GM19452 (cell line): ENCODE results near the gene ALOX12B.

Source experiments
- ATAC-seq: cut with Tn5 transposase; IDR thresholded peaks from one replicate; pipeline ENCODE4 v1.9.1; 2021; ENCODE audit not compliant: unreplicated experiment

Gene ALOX12B

DNA sequence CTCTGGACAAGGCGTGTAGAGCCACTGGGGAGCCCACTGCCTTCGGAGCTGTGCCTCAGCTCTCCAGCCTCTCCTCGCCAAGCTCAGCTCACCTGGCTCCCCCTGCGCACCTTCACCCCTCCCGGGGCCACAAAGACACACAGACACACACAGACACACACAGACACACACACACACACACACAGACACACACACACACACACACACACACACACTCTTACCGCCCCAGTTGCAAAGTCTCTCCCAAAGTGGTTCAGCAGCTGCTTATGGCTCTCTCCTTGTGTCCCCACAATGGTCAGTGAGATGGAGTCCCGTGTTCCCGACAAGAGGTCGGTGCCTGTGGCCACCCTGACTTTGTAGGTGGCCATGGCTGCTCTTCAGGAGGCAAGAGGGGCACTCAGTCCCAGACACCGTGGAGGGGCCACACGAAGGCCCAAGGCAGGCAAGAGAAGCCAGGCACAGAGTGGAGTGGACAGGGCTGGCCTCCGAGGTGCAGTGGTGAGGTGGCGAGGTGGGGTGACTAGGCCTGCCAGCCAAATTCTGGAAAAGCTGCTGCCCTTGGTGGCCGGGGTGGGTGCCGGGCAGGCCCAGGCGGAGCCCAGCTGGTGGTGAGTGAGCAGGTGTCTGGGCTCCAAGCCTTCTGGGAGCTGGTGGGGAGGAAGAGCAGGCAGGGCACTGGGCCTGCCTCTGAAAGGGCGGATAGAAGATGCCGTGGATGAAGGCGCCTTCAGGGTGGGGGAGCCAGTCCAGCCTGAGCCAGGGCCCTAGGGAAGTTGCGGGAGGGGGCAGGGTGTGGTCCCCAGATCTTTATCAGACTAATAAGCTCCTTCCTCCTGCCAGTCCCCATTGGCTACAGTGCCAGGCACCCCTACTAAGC, at the start of gene ALOX12B:
ALOX12B (minus strand) TSS at position 642 of the 877 bp plus-strand sequence; CDS start at position 368, 274 bp downstream.
- ATAC-seq = no peak

DNA sequence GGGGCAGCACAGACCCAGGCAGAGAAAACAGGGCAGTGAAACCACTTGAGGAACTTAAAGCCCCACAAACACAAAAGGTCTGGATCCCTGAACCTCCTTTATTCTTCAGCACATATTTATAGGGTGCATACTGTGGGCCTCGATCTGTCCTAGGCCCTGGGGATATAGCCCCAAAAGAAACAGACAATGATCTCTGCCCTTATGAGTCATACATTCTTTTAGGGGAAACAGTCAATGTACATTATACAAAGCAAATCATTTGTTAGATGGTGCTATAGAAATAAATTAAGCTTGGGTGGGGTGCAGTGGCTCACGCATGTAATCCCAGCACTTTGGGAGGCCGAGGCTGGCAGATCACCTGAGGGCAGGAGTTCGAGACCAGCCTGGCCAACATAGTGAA, 46.4 kb upstream of the ALOX12B start:
- no peak for ATAC-seq

DNA sequence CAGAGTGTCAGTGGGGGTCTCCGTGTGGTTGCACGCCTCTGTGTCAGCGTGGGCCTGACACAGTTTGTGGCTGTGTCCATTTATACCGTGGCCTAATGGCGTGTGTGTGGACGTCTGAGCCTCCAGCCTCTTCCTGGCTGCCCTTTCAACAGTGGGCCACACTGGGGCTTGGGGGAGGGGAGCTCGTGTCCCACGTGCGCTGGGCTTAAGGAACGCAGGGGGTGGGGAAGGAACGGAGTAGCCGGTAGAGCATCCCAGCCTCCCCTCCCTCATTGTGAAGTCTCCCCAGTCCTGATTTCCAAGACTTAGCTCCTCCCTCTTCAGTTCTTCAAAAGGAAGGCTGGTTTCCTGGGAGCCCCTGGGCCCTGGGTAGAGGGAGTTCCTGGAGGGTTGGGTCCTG, 45.9 kb upstream of the ALOX12B start:
- no peak for ATAC-seq

DNA sequence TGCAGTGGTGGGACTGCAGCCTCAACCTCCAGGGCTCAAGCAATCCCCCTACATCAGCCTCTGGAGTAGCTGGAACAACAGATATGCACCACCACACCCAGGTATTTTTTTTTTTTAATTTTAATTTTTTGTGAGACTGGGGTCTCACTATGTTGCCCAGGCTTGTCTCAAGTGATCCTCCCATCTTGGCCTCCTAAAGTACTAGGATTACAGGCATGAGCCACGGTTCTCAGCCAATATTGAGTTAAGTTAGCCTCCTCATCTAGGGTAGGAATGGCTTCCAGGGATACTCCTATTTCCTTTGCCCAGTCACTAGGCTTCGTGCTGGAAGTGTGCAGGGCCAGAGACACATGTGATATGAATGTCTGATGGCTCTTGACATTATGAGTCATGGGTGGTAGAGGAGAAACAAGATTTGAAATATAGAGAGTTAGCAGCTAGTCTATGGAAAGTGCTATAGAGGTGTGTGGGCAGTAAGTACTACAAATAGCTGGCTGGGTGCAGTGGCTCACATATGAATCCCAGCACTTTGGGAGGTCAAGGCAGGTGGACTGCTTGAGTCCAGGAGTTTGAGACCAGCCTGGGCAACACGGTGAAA, 44.4 kb upstream of the ALOX12B start:
- no peak for ATAC-seq

GRCh38 chr17:8128125-8128784, 40.7 kb upstream of the ALOX12B start:
- no peak for ATAC-seq

DNA sequence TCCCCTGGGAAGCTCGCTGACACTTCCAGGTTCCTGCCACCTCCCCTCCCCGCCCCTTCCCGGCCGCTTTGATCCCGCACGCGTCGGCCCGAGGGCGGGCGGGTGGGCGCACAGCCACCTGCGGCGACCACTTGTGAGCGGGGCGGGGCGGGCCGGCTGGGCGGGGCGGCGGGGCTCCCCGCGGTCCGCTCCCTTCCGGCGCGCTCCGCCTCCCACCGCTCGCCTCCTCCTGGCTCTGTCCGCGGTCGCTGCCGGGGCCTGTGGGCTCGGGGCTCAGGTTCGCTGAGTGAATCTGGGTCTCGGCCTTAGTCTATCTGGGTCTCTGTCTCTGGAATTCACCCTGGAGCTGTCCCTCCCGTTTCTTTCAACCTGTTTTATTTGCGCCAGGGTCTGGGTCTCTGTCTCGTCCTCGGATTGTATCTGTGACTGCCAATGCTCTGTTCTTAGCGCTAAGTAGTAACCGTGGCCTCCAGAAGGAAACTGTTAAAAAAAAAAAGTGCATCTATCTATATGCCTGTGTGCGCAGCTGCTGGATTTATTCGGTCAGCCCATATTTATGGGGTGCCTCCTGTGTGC, 39.1 kb upstream of the ALOX12B start:
- ATAC-seq = no peak

GRCh38 chr17:8125947-8126490, 38.5 kb upstream of the ALOX12B start:
- no peak for ATAC-seq

DNA sequence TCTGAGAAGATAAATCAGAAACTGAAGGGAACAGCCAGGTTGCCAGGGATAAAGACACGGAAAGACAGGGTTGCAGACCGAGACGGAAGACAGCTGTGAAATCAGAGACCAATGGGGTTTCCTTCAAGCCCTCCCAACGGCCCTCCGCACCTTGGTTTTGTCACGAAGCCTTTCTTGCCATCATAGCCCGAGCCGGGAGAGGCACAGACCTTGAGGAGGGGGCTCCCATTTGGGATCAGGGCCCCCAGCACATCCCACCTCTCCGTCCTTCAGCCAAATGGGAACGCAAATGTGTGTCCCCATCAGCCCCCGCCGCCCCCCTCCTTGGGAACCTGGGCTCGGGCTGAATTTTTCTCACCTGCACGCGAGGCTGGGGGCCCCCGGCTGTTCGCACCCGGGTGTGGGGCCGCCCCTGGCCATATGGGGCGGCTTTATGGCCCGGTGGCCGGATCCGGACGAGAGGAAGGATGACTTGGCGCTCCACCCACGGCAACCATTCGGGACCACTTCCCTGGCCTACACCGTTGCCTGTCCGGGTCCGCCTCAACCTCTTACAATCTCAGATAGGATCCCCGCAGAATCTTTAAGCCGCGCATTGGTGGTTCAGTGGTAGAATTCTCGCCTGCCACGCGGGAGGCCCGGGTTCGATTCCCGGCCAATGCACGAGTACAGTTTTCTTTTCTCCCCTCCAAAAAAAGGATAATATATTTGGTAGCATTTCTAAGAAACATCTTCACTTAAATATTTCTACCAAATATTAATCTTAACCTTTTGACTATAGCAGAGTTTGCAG, 37.8 kb upstream of the ALOX12B start:
- no peak for ATAC-seq

GRCh38 chr17:8124350-8125153, 37.0 kb upstream of the ALOX12B start:
- no peak for ATAC-seq

- no peak for ATAC-seq
Measured at GRCh38 chr17:8123695-8124349, 36.3 kb upstream of the ALOX12B start, which contains the start of gene HES7. TSS of gene HES7 (minus strand) at chr17:8124106. CDS start at chr17:8124084, 22 bp downstream.

DNA sequence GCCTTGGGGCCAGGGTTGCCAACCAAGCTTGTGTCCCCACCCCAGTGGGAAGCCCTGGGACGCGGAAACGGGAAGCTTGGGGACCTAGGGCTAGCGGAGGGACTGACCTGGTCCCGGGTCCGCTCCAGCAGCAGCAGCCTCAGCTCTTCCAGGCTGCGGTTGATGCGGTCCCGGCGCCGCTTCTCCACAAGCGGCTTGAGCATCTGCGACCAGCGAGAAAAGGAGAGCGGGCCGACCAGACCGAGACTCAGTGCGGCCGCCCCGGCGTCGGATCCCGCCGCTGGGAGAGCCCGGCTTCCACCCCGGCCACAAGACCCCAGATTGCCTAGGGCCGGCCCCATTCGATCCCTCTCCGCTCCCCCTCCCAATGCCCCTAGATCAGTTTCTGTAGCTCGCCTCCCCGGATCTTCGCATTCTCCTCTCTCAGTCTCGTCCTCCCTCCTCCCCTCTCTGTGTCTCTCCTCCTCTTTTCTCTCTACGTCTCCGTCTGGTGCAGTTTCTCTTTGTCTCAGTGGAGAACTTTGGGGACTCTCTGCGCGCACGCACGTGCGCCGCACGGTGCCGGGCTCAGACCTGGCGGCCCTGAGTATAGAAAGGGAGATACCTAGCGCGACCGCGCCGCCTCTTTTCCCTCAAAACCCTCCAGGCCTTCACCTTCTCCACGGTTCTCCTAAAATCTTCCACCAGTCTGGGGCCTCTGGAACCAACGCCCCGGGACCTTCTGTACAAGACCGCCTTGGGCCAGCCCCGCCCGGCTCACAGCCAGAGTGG, 35.6 kb upstream of the ALOX12B start:
- no peak for ATAC-seq

DNA sequence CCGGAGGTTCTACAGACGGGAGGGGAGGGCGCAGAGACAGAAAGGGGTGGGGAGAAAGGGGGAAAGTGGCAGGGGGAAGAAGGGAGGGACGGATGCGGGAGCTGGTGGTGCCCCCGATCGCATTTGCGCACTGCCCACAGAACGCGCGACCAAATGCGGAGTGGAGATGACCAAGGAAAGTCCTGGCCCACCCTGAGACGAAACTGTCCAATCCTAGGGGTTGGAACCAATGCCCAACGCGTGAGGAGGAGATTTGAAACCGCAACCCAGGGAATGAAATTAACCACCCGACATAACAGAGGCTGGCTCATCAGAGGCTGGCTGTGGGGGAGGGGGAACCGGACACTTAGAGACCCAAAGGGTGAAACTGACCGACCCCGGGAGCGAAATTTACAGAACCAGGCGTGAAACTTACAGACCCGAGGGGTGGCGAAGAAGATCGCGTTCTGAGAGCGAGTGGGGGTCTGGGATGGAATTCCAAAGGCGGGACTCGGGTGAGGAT, 35.0 kb upstream of the ALOX12B start:
- ATAC-seq = no peak

DNA sequence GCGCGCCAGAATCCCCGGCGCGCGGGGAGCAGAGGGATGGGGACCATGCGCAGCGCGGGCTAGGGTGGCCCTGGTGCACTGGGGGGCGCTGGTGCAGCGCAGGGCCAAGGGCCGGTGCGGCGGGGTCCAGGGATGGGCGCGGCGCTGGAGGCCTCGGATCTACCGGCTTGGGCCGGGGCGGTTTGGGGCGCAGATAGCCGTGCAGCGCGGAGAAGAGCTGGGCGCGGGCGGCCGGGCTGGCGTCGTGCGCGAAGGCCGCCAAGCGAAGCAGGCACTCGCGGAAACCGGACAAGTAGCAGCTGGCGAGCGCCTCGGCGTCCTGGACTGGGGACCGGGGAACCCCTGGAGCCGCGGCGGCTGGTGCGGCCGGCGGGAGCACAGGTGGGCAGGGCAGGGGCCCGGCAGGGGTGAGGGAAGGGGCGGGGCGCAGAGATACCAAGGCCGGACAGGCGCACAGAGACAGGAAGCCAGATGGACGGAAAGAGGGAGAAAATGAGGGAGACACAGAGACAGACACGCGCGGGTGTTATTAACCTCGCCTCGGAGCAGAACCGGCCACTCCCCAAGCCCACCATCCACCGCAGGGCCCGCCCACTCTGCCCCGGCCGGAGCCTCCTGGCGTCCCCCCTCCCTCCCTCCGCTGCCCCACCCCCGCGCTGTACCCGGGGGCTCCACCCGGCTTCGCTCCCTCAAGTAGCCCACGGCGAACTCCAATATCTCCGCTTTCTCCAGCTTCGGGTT, 34.3 kb upstream of the ALOX12B start:
- no peak for ATAC-seq

- ATAC-seq = no peak
Measured at GRCh38 chr17:8121407-8121680, 33.8 kb upstream of the ALOX12B start.

DNA sequence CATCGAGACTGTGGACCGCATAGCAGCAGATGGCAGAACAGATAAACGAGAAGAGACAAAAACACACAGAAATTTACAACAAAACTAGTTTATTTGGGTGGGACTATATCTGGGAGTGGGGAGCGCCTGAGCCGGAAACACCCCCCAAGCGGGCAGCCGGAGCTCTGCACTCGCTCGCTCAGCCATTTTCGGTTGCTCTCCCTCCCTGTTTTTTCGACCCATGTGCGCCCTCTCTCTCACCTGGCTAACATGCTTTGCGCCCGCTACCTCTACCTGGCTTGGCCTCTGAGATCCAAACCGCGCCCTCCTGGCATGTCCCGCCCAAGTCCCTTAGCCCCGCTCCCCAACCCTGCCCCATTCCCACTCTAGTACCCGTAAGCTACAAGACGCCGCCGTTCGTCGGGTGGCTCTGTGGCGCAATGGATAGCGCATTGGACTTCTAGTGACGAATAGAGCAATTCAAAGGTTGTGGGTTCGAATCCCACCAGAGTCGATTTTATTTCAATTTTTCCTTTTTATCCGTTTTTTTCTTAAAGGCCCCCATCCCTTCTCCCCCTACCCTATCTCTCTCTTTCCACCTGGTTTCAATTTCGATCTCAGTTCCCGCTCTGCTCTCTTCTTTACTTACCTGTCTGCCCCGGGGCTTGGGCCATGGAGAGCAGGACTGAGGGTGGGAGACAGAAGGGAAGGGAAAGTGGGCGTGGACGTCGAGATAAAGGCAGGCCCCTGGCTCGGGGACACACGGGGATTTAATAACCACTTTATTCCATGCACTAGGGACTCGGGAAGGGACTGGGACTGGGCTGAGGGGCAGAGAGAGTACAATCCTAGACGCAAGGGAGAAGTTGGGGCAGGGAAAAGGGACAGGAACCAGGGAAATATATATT, 33.2 kb upstream of the ALOX12B start:
- no peak for ATAC-seq
